ENCODE data around the gene EEF1AKMT3. TPM values are rescaled to one million over a fixed set of nuclear protein-coding genes. Genes with fewer than 3 reads are reported as not detected.

The EEF1AKMT3 gene
- total and polyA plus RNA-seq, 9 of the 15 experiments (the other 6 are each of a cell fraction or from before 2014, with no cell fraction given) = 4.1 to 17.2 (median 7.9) TPM

- TF ChIP-seq ESRRA (IDR thresholded peaks at IDR 0.05; ENCODE audit: borderline replicate concordance, low read depth) (peak; percentile 83; the same call in 1 of the 2 replicates), SNIP1 (IDR thresholded peaks at IDR 0.05; ENCODE audit: low read depth) (no peak), EHMT2 (IDR thresholded peaks at IDR 0.05) (peak; percentile 66; the same call in 1 of the 2 replicates), ZNF764 (CRISPR knock-in tag; IDR thresholded peaks at IDR 0.05; ENCODE audit: low read depth) (no peak), TSHZ1 (CRISPR knock-in tag; IDR thresholded peaks at IDR 0.05) (no peak), ZMIZ1 (IDR thresholded peaks at IDR 0.05; ENCODE audit: low read depth in 2 of 2, low read length in 2 of 2) (peak in 1 of 2 experiments; percentile 26; a peak in 1 of 4 replicates), ZNF174 (CRISPR knock-in tag; IDR thresholded peaks at IDR 0.05) (no peak), ZNF586 (CRISPR knock-in tag; conservative IDR thresholded peaks at IDR 0.05) (peak; percentile 30; the same call in 1 of the 2 replicates), NCOA4 (IDR thresholded peaks at IDR 0.05; ENCODE audit: partially characterized antibody) (peak; percentile 40), USF1 (CRISPR knock-in tag; IDR thresholded peaks at IDR 0.05) (peak; percentile 99), CEBPG (CRISPR knock-in tag; IDR thresholded peaks at IDR 0.05) (peak; percentile 74; the same call in 1 of the 2 replicates), CEBPG (tag; conservative IDR thresholded peaks at IDR 0.05 in 1 of 2, IDR thresholded peaks at IDR 0.05 in 1 of 2) (peak; percentile 69 to 74)
Measured at GRCh38 chr12:57751788-57752667, 20.4 kb upstream of the EEF1AKMT3 start, which contains the start of gene CDK4 (continued).

All from K562 (cell line).